ENCODE data around the gene CACNA1H.

The CACNA1H gene

GRCh38 chr16:1172651-1173050 is 19.7 kb downstream of the CACNA1H start:
- peaks cover 42% of the 10 kb centered on the region for H3K27me3 ChIP-seq (ENCODE audit: control insufficient read depth, insufficient read depth, low read length)
- H3K4me2 ChIP-seq (ENCODE audit: low read length), result no peak overlapping the region
- H3K4me1 ChIP-seq (ENCODE audit: control insufficient read depth, insufficient read depth, low read length), result no peaks in the 10 kb centered on the region
- no peaks in the 10 kb centered on the region for H3K36me3 ChIP-seq (ENCODE audit: insufficient read depth, low read length)
- no peak overlapping the region for H3K9ac ChIP-seq (ENCODE audit: low read depth, low read length)
- no peaks in the 10 kb centered on the region for H3K9me3 ChIP-seq (replicated peaks; ENCODE audit: low read length)
- H3K4me3 ChIP-seq (ENCODE audit: low read length), result no peak overlapping the region

GRCh38 chr16:1173788-1174451 is 21.0 kb downstream of the CACNA1H start:
- no peak overlapping the region for H3K4me2 ChIP-seq (ENCODE audit: low read length)
- no peak overlapping the region for H3K9ac ChIP-seq (ENCODE audit: low read depth, low read length)
- no peak overlapping the region for H3K4me3 ChIP-seq (ENCODE audit: low read length)
- peaks cover 40% of the 10 kb centered on the region for H3K27me3 ChIP-seq (ENCODE audit: control insufficient read depth, insufficient read depth, low read length)
- H3K9me3 ChIP-seq (replicated peaks; ENCODE audit: low read length), result no peaks in the 10 kb centered on the region
- H3K4me1 ChIP-seq (ENCODE audit: control insufficient read depth, insufficient read depth, low read length), result no peaks in the 10 kb centered on the region
- no peaks in the 10 kb centered on the region for H3K36me3 ChIP-seq (ENCODE audit: insufficient read depth, low read length)

- no peak overlapping the region for H3K4me2 ChIP-seq (ENCODE audit: low read length)
- no peaks in the 10 kb centered on the region for H3K9me3 ChIP-seq (replicated peaks; ENCODE audit: low read length)
- H3K27me3 ChIP-seq (ENCODE audit: control insufficient read depth, insufficient read depth, low read length), result peaks cover 36% of the 10 kb centered on the region
- H3K9ac ChIP-seq (ENCODE audit: low read depth, low read length), result no peak overlapping the region
- H3K4me1 ChIP-seq (ENCODE audit: control insufficient read depth, insufficient read depth, low read length), result no peaks in the 10 kb centered on the region
- H3K4me3 ChIP-seq (ENCODE audit: low read length), result no peak overlapping the region
- H3K36me3 ChIP-seq (ENCODE audit: insufficient read depth, low read length), result no peaks in the 10 kb centered on the region
Measured at GRCh38 chr16:1174477-1175357, 21.8 kb downstream of the CACNA1H start.

GRCh38 chr16:1175566-1176279 is 22.8 kb downstream of the CACNA1H start:
- Histone ChIP-seq H3K9me3 (replicated peaks; ENCODE audit: low read length) (no peaks in the 10 kb centered on the region), H3K27me3 (ENCODE audit: control insufficient read depth, insufficient read depth, low read length) (peaks cover 27% of the 10 kb centered on the region), H3K4me3 (ENCODE audit: low read length) (no peak overlapping the region), H3K4me2 (ENCODE audit: low read length) (no peak overlapping the region), H3K36me3 (ENCODE audit: insufficient read depth, low read length) (no peaks in the 10 kb centered on the region), H3K9ac (ENCODE audit: low read depth, low read length) (no peak overlapping the region), H3K4me1 (ENCODE audit: control insufficient read depth, insufficient read depth, low read length) (peaks cover 1% of the 10 kb centered on the region)

- Histone ChIP-seq H3K27me3 (ENCODE audit: control insufficient read depth, insufficient read depth, low read length) (peaks cover 29% of the 10 kb centered on the region), H3K4me2 (ENCODE audit: low read length) (no peak overlapping the region), H3K9me3 (replicated peaks; ENCODE audit: low read length) (no peaks in the 10 kb centered on the region), H3K36me3 (ENCODE audit: insufficient read depth, low read length) (no peaks in the 10 kb centered on the region), H3K4me3 (ENCODE audit: low read length) (no peak overlapping the region), H3K9ac (ENCODE audit: low read depth, low read length) (no peak overlapping the region), H3K4me1 (ENCODE audit: control insufficient read depth, insufficient read depth, low read length) (peaks cover 8% of the 10 kb centered on the region)
Measured at GRCh38 chr16:1176280-1176897, 23.5 kb downstream of the CACNA1H start.

GRCh38 chr16:1177053-1177452 is 24.1 kb downstream of the CACNA1H start:
- Histone ChIP-seq H3K4me2 (ENCODE audit: low read length) (no peak overlapping the region), H3K27me3 (ENCODE audit: control insufficient read depth, insufficient read depth, low read length) (peaks cover 29% of the 10 kb centered on the region), H3K4me3 (ENCODE audit: low read length) (no peak overlapping the region), H3K4me1 (ENCODE audit: control insufficient read depth, insufficient read depth, low read length) (peaks cover 14% of the 10 kb centered on the region), H3K9ac (ENCODE audit: low read depth, low read length) (no peak overlapping the region), H3K9me3 (replicated peaks; ENCODE audit: low read length) (no peaks in the 10 kb centered on the region), H3K36me3 (ENCODE audit: insufficient read depth, low read length) (no peaks in the 10 kb centered on the region)

- Histone ChIP-seq H3K27me3 (ENCODE audit: control insufficient read depth, insufficient read depth, low read length) (peaks cover 23% of the 10 kb centered on the region), H3K9me3 (replicated peaks; ENCODE audit: low read length) (no peaks in the 10 kb centered on the region), H3K4me3 (ENCODE audit: low read length) (no peak overlapping the region), H3K4me2 (ENCODE audit: low read length) (no peak overlapping the region), H3K36me3 (ENCODE audit: insufficient read depth, low read length) (no peaks in the 10 kb centered on the region), H3K9ac (ENCODE audit: low read depth, low read length) (no peak overlapping the region), H3K4me1 (ENCODE audit: control insufficient read depth, insufficient read depth, low read length) (peaks cover 21% of the 10 kb centered on the region)
Measured at GRCh38 chr16:1177750-1178149, 24.8 kb downstream of the CACNA1H start.

- Histone ChIP-seq H3K4me2 (ENCODE audit: low read length) (no peak overlapping the region), H3K9me3 (replicated peaks; ENCODE audit: low read length) (no peaks in the 10 kb centered on the region), H3K4me3 (ENCODE audit: low read length) (no peak overlapping the region), H3K36me3 (ENCODE audit: insufficient read depth, low read length) (no peaks in the 10 kb centered on the region), H3K27me3 (ENCODE audit: control insufficient read depth, insufficient read depth, low read length) (peaks cover 25% of the 10 kb centered on the region), H3K9ac (ENCODE audit: low read depth, low read length) (no peak overlapping the region), H3K4me1 (ENCODE audit: control insufficient read depth, insufficient read depth, low read length) (peaks cover 22% of the 10 kb centered on the region)
Measured at GRCh38 chr16:1178295-1178910, 25.5 kb downstream of the CACNA1H start.

GRCh38 chr16:1180549-1181403 is 27.9 kb downstream of the CACNA1H start:
- Histone ChIP-seq H3K4me1 (ENCODE audit: control insufficient read depth, insufficient read depth, low read length) (peaks cover 22% of the 10 kb centered on the region), H3K9ac (ENCODE audit: low read depth, low read length) (no peak overlapping the region), H3K9me3 (replicated peaks; ENCODE audit: low read length) (no peaks in the 10 kb centered on the region), H3K36me3 (ENCODE audit: insufficient read depth, low read length) (no peaks in the 10 kb centered on the region), H3K4me3 (ENCODE audit: low read length) (no peak overlapping the region), H3K4me2 (ENCODE audit: low read length) (no peak overlapping the region), H3K27me3 (ENCODE audit: control insufficient read depth, insufficient read depth, low read length) (peaks cover 35% of the 10 kb centered on the region)
